ENCODE data around the gene SNAP91. TPM values are rescaled to one million over a fixed set of nuclear protein-coding genes. Genes with fewer than 3 reads are reported as not detected.

SNAP91 gene
- total and polyA plus RNA-seq, 12 donors: 0.19 to 19.5 (median 4.9) TPM

DNA sequence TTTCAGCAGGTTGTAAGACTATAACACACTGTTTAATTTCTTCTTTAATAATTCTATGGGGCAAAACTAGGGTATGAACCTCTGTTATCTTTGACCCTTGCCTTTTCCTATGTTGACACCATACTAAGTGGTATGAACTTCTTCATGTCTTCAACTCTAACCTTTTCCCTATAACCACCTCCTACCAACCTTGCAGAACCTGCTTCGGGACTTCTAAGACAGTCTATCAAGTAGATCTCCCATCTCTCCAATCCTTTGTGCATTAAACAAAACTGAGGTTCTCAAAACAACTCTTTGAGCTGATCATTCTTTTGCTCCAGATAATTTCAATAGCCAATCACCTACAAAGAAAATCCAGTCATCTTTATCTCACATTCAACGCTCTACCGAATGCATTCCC lies 23.4 kb downstream of the SNAP91 start:
- Histone ChIP-seq H3K36me3 (no peaks in the 10 kb centered on the region), H3K27me3 (no peaks in the 10 kb centered on the region), H3K9me3 (no peaks in the 10 kb centered on the region), H3K4me1 (no peaks in the 10 kb centered on the region), H3K4me3 (no peak overlapping the region), H3K27ac (no peak overlapping the region)
- intact Hi-C loops (cut with DNase I): no loop called here
- 87 to 89% methylated on average over 3 of the region's 3 CpGs for WGBS, 2 donors
- TF ChIP-seq, protein P1, sequence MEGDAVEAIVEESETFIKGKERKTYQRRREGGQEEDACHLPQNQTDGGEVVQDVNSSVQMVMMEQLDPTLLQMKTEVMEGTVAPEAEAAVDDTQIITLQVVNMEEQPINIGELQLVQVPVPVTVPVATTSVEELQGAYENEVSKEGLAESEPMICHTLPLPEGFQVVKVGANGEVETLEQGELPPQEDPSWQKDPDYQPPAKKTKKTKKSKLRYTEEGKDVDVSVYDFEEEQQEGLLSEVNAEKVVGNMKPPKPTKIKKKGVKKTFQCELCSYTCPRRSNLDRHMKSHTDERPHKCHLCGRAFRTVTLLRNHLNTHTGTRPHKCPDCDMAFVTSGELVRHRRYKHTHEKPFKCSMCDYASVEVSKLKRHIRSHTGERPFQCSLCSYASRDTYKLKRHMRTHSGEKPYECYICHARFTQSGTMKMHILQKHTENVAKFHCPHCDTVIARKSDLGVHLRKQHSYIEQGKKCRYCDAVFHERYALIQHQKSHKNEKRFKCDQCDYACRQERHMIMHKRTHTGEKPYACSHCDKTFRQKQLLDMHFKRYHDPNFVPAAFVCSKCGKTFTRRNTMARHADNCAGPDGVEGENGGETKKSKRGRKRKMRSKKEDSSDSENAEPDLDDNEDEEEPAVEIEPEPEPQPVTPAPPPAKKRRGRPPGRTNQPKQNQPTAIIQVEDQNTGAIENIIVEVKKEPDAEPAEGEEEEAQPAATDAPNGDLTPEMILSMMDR (IDR thresholded peaks at IDR 0.05): no peak
- ATAC-seq: no peak
- no peak for DNase-seq

GRCh38 chr6:83677791-83678190 lies 31.1 kb downstream of the SNAP91 start:
- no peaks in the 10 kb centered on the region for H3K27me3 ChIP-seq
- no peaks in the 10 kb centered on the region for H3K36me3 ChIP-seq
- no peaks in the 10 kb centered on the region for H3K9me3 ChIP-seq
- intact Hi-C loops (cut with DNase I): no loop called here
- ATAC-seq: no peak
- H3K4me3 ChIP-seq: no peak overlapping the region
- no peak for DNase-seq
- TF ChIP-seq, protein P1 (IDR thresholded peaks at IDR 0.05): no peak
- H3K4me1 ChIP-seq: no peaks in the 10 kb centered on the region
- H3K27ac ChIP-seq: no peak overlapping the region

GRCh38 chr6:83637953-83638352 lies 70.9 kb downstream of the SNAP91 start:
- ATAC-seq (no peak), DNase-seq (no peak)
- 90 to 97% methylated on average over 7 of the region's 7 CpGs for WGBS, 2 donors

DNA sequence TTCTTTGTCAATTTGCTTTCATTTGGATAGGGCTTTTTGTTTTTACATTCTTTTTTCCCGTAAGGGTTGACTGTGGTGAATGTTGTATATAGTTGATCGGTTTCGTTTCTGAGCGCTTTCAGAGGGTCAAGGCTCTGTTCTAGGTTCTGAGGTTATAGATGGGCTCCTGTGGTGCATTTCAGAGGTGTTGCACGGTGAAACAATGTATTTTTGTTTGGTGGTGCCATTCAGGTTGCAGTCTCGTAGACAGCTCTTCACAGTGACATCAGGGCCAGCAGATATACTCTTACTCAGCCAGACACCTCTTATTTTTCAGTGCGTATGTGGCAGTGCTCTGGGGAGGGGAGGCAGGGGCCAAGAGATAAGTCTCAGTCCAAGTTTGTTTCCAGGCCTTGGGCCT lies 72.1 kb downstream of the SNAP91 start:
- Histone ChIP-seq H3K9me3 (no peaks in the 10 kb centered on the region), H3K27me3 (peaks cover 0 to 4% (median 0%) of the 10 kb centered on the region in 7 donors), H3K4me3 (no peak overlapping the region), H3K4me1 (no peaks in the 10 kb centered on the region), H3K36me3 (no peaks in the 10 kb centered on the region), H3K27ac (no peak overlapping the region)
- TF ChIP-seq, protein P1 (IDR thresholded peaks at IDR 0.05): no peak
- WGBS, 2 donors: 84% methylated on average over 7 of the region's 7 CpGs
- intact Hi-C loops (cut with DNase I): no loop called here
- ATAC-seq (no peak), DNase-seq (no peak)

More at GRCh38 chr6:83637953-83638352, 70.9 kb downstream of the SNAP91 start:
- TF ChIP-seq, protein P1 (IDR thresholded peaks at IDR 0.05): no peak
- no peaks in the 10 kb centered on the region for H3K36me3 ChIP-seq
- no peak overlapping the region for H3K4me3 ChIP-seq
- H3K27me3 ChIP-seq: peaks cover 0 to 4% (median 0%) of the 10 kb centered on the region in 7 donors
- intact Hi-C loops (cut with DNase I): no loop called here
- no peak overlapping the region for H3K27ac ChIP-seq
- H3K9me3 ChIP-seq: no peaks in the 10 kb centered on the region
- H3K4me1 ChIP-seq: no peaks in the 10 kb centered on the region
